Neural cell (in vitro differentiated cells): ENCODE measurements around the gene FHAD1. TPM values are rescaled to one million over a fixed set of nuclear protein-coding genes. Genes with fewer than 3 reads are reported as not detected.
"Not testable (repeated sequence)": the region's sequence is repeated elsewhere in the genome, so short reads cannot be mapped to it uniquely, and the experiment has no call there.

Experiments used
- H2AFZ ChIP-seq: fragments of 200-600, 300-800 bp; sonication (generic), shearing (Covaris generic); 2 replicates; pipeline ENCODE4 v1.6.0; 2014; ENCODE audit warnings: low read depth, mild to moderate bottlenecking, antibody characterized with exemption, low read length, moderate library complexity
- H3F3A ChIP-seq: fragments of 200-600 bp; shearing (Covaris generic); 2 replicates; pipeline ENCODE4 v1.6.1; 2016; ENCODE audit warnings: mild to moderate bottlenecking, moderate library complexity, mixed read lengths, antibody characterized with exemption, low read length; ENCODE audit not compliant: insufficient read depth, poor library complexity, severe bottlenecking
- H3K27ac ChIP-seq: fragments of 200-600, 300-800 bp; sonication (generic), shearing (Covaris generic); 2 replicates; pipeline ENCODE4 v1.5.1; 2014; ENCODE audit warnings: mild to moderate bottlenecking, low read length, moderate library complexity
- H3K27me3 ChIP-seq: fragments of 300-800, 200-600 bp; sonication (generic), shearing (Covaris generic); 2 replicates; pipeline ENCODE4 v1.6.0; 2014; ENCODE audit warnings: mild to moderate bottlenecking, low read depth, low read length, moderate library complexity; ENCODE audit not compliant: insufficient read depth
- H3K36me3 ChIP-seq: fragments of 300-800, 200-600 bp; sonication (generic), shearing (Covaris generic); 2 replicates; pipeline ENCODE4 v1.5.1; 2014; ENCODE audit warnings: mild to moderate bottlenecking, antibody characterized with exemption, low read length, moderate library complexity; ENCODE audit not compliant: insufficient read depth
- H3K4me2 ChIP-seq: fragments of 300-800, 200-600 bp; sonication (generic), shearing (Covaris generic); 2 replicates; pipeline ENCODE4 v1.6.0; 2014; ENCODE audit warnings: mild to moderate bottlenecking, low read length
- H3K4me3 ChIP-seq: fragments of 300-800, 200-600 bp; sonication (generic), shearing (Covaris generic); 2 replicates; pipeline ENCODE4 v1.5.1; 2014; ENCODE audit warnings: mild to moderate bottlenecking, low read length, moderate library complexity
- H3K79me2 ChIP-seq: fragments of 200-600 bp; shearing (Covaris generic); replicated peaks from 2 replicates; pipeline ENCODE4 v1.6.0; 2014; ENCODE audit warnings: mild to moderate bottlenecking, low read length, moderate library complexity; ENCODE audit not compliant: insufficient read depth
- H3K9ac ChIP-seq: fragments of 300-800, 200-600 bp; sonication (generic), shearing (Covaris generic); 2 replicates; pipeline ENCODE4 v1.6.1; 2016; ENCODE audit warnings: mild to moderate bottlenecking, low read length, mixed read lengths
- H3K9me2 ChIP-seq: fragments of 200-600 bp; shearing (Covaris generic); 2 replicates; pipeline ENCODE4 v1.6.1; 2016; ENCODE audit warnings: mild to moderate bottlenecking, low read length, mixed read lengths; ENCODE audit not compliant: insufficient read depth
- H3K9me3 ChIP-seq: fragments of 200-600, 300-800 bp; sonication (generic), shearing (Covaris generic); 2 replicates; pipeline ENCODE4 v1.6.1; 2016; ENCODE audit warnings: mild to moderate bottlenecking, mixed run types, low read length, moderate library complexity, mixed read lengths
- H4K20me1 ChIP-seq: fragments of 200-600 bp; shearing (Covaris generic); 2 replicates; pipeline ENCODE4 v1.6.1; 2016; ENCODE audit warnings: mild to moderate bottlenecking, mixed run types; ENCODE audit not compliant: insufficient read depth
- CTCF ChIP-seq: fragments of 450-650 bp; IDR thresholded peaks from 2 replicates; pipeline ENCODE4 v1.5.1; 2014; ENCODE audit warnings: antibody characterized with exemption, mild to moderate bottlenecking, moderate library complexity; ENCODE audit not compliant: poor library complexity, severe bottlenecking
- EP300 ChIP-seq: fragments of 450-650 bp; conservative IDR thresholded peaks from 2 replicates; pipeline ENCODE4 v1.6.1; 2014; ENCODE audit warnings: antibody characterized with exemption, mild to moderate bottlenecking, moderate library complexity; ENCODE audit not compliant: poor library complexity, severe bottlenecking
- EZH2 ChIP-seq: fragments of 200-600, 300-800 bp; shearing (Covaris generic), sonication (generic); IDR thresholded peaks from 2 replicates; pipeline ENCODE4 v1.6.1; 2014; ENCODE audit warnings: antibody characterized with exemption, low read length, borderline replicate concordance, mild to moderate bottlenecking; ENCODE audit not compliant: insufficient read depth, poor library complexity, severe bottlenecking
- MXI1 ChIP-seq: fragments of 450-650 bp; conservative IDR thresholded peaks from 2 replicates; pipeline ENCODE4 v1.6.1; 2014; ENCODE audit warnings: antibody characterized with exemption, mild to moderate bottlenecking; ENCODE audit not compliant: poor library complexity, severe bottlenecking
- POLR2AphosphoS5 ChIP-seq: IDR thresholded peaks from 2 replicates; pipeline ENCODE4 v1.6.1; 2012
- RAD21 ChIP-seq: fragments of 450-650 bp; conservative IDR thresholded peaks from 2 replicates; pipeline ENCODE4 v1.6.1; 2014; ENCODE audit warnings: antibody characterized with exemption, mild to moderate bottlenecking, moderate library complexity
- REST ChIP-seq: IDR thresholded peaks from 2 replicates; pipeline ENCODE4 v1.6.1; 2012; ENCODE audit warnings: borderline replicate concordance
- SMC3 ChIP-seq: fragments of 450-650 bp; conservative IDR thresholded peaks from 2 replicates; pipeline ENCODE4 v1.6.1; 2014; ENCODE audit warnings: antibody characterized with exemption, mild to moderate bottlenecking, moderate library complexity; ENCODE audit not compliant: poor library complexity
- TAF1 ChIP-seq: IDR thresholded peaks from 2 replicates; pipeline ENCODE4 v1.6.1; 2012; ENCODE audit warnings: low read depth
- polyA plus RNA-seq: library from polyadenylated mRNA; depleted of rRNA; stranded (reverse); fragments of >200 nt; gene quantifications from 2 replicates; pipeline ENCODE4 v1.2.3, GENCODE V29; 2014

FHAD1 gene
- polyA plus RNA-seq, 1 donor from 2014 or later: 0.46 TPM

GRCh38 chr1:15433471-15433870, 186.4 kb downstream of the FHAD1 start:
- H4K20me1 ChIP-seq: no peaks in the 10 kb centered on the region
- H3K9ac ChIP-seq: no peak overlapping the region
- no peak overlapping the region for H3K27ac ChIP-seq
- TF ChIP-seq MXI1: no peak
- no peak for TF ChIP-seq EZH2
- TF ChIP-seq POLR2AphosphoS5: no peak
- no peak for TF ChIP-seq TAF1
- H3K9me2 ChIP-seq: no peaks in the 10 kb centered on the region
- H3K9me3 ChIP-seq: no peaks in the 10 kb centered on the region
- no peaks in the 10 kb centered on the region for H3K27me3 ChIP-seq
- H3F3A ChIP-seq: no peaks in the 10 kb centered on the region
- H3K4me2 ChIP-seq: no peak overlapping the region
- no peaks in the 10 kb centered on the region for H3K79me2 ChIP-seq
- no peak overlapping the region for H3K4me3 ChIP-seq
- H2AFZ ChIP-seq: no peak overlapping the region
- H3K36me3 ChIP-seq: no peaks in the 10 kb centered on the region

GRCh38 chr1:15434739-15435138, 187.7 kb downstream of the FHAD1 start:
- H3F3A ChIP-seq, H4K20me1 ChIP-seq, H2AFZ ChIP-seq, H3K36me3 ChIP-seq, H3K27ac ChIP-seq, H3K27me3 ChIP-seq, H3K79me2 ChIP-seq, H3K4me3 ChIP-seq, H3K4me2 ChIP-seq, H3K9me2 ChIP-seq, H3K9ac ChIP-seq, H3K9me3 ChIP-seq: not testable (repeated sequence)

- Histone ChIP-seq H3K9ac (no peak overlapping the region), H3K79me2 (no peaks in the 10 kb centered on the region), H3K4me2 (no peak overlapping the region), H4K20me1 (no peaks in the 10 kb centered on the region), H3K4me3 (no peak overlapping the region), H3F3A (no peaks in the 10 kb centered on the region), H3K9me3 (no peaks in the 10 kb centered on the region), H3K36me3 (no peaks in the 10 kb centered on the region), H2AFZ (no peak overlapping the region), H3K27ac (no peak overlapping the region), H3K9me2 (no peaks in the 10 kb centered on the region), H3K27me3 (no peaks in the 10 kb centered on the region)
- TF ChIP-seq EZH2: no peak
Observed at GRCh38 chr1:15435239-15436077, 188.4 kb downstream of the FHAD1 start.

GRCh38 chr1:15436881-15437442, 189.9 kb downstream of the FHAD1 start:
- Histone ChIP-seq H3K79me2 (no peaks in the 10 kb centered on the region), H3K9me3 (no peaks in the 10 kb centered on the region), H3K4me2 (no peak overlapping the region)

More at GRCh38 chr1:15436881-15437442, 189.9 kb downstream of the FHAD1 start:
- Histone ChIP-seq H3F3A (no peaks in the 10 kb centered on the region), H4K20me1 (no peaks in the 10 kb centered on the region), H2AFZ (no peak overlapping the region), H3K27ac (no peak overlapping the region), H3K36me3 (no peaks in the 10 kb centered on the region), H3K9me2 (no peaks in the 10 kb centered on the region), H3K27me3 (no peaks in the 10 kb centered on the region), H3K4me3 (no peak overlapping the region), H3K9ac (no peak overlapping the region)
- TF ChIP-seq SMC3 (no peak), EP300 (no peak), TAF1 (no peak), EZH2 (no peak), MXI1 (no peak), POLR2AphosphoS5 (no peak), CTCF (no peak), REST (no peak), RAD21 (no peak)
